VCaP (cell line): ENCODE measurements around the gene COX6B2.

Source experiments
- H3K27ac ChIP-seq: fragments of 450-650 bp; 2 replicates; pipeline ENCODE4 v1.5.1; 2017
- CTCF ChIP-seq: fragments of 450-650 bp; conservative IDR thresholded peaks from 2 replicates; pipeline ENCODE4 v1.5.1; 2017; ENCODE audit warnings: mild to moderate bottlenecking, moderate library complexity

The COX6B2 gene

GRCh38 chr19:55391191-55391670 lies 36.7 kb upstream of the COX6B2 start:
- H3K27ac ChIP-seq: no peak overlapping the region
- no peak for TF ChIP-seq CTCF

DNA sequence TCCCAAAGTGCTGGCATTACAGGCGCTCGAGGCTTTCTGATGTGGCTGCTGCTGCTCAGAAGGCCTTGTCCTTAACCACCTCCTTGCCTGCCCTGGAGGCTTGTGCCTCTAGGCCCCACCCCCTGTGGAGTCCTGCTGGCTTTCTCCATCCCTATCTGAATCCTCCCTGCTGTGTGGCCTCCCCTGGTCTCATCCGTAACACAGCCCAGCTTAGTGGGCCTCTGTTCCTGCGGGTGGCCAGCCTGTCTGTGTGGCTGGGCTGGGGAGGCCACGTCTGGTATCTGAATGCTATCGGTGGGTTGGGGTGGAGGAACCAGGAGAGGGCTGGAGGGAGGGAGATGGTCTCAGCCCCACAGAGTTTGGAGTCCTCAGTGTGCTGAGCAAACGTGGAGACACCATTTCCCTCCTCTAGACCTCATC lies 36.0 kb upstream of the COX6B2 start:
- peak overlapping the region; percentile 96; the same call in 1 of the 2 replicates for H3K27ac ChIP-seq
- TF ChIP-seq CTCF: no peak

DNA sequence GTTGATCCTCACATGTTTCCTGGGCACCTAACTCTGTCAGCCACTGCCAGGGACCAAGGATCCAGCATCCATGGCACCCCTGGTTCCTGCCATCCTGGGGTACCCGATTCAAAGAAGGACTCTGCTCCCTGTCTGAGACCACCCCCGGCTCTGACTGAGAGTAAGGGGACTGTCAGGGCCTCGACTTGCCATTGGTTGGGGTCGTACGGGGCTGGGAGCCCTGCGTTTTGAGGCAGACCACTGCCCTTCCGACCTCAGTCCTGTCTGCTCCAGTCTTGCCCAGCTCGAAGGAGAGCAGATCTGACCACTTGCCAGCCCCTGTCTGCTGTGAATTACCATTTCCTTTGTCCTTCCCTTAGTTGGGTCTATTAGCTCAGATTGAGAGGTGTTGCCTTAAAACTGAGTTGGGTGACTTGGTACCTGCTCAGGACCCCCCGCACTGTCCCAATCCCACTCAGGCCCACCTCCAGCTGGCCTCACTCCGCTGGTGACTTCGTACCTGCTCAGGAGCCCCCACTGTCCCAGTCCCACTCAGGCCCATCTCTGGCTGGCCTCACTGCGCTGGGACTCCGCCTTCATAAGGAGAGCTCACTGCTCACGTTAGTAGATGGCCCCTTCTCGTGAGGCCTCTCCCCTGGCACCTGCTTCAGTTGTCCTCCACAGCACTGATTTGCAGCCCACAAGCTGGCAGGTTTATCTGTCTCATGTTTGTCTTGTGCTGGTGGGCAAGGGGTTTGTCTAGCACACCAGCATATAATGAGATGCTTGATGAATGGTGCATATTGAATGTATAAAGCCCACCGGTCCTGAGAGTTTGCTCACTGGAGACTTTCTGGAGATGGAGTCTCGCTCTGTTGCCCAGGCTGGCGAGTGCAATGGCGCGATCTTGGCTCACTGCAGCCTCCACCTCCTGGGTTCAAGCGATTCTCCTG lies 35.1 kb upstream of the COX6B2 start:
- TF ChIP-seq CTCF: no peak
- peak overlapping the region; percentile 96 for H3K27ac ChIP-seq

DNA sequence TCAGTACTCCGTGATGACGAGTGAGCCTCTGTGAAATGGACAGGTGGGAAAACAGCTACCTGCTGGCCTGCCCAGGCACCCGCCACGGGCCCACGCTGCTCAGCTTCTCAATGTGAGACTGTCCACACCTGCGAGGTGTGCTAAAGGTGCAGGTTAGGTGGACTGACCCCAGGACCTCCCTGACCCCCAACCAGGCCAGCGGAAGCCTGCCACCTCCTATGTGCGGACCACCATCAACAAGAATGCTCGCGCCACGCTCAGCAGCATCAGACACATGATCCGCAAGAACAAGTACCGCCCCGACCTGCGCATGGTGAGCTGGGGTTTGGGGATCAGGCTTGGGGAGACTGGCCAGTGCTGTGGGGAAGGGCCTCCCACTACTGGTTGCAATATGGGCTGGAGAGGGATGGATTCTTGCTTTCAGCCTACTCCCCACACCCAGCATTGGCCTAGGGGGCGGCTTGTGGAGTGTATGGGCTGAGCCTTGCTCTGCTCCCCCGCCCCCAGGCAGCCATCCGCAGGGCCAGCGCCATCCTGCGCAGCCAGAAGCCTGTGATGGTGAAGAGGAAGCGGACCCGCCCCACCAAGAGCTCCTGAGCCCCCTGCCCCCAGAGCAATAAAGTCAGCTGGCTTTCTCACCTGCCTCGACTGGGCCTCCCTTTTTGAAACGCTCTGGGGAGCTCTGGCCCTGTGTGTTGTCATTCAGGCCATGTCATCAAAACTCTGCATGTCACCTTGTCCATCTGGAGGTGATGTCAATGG lies 33.4 kb upstream of the COX6B2 start:
- no peak for TF ChIP-seq CTCF
- peak overlapping the region; percentile 96; the same call in 1 of the 2 replicates for H3K27ac ChIP-seq

GRCh38 chr19:55386493-55386971 lies 32.0 kb upstream of the COX6B2 start:
- H3K27ac ChIP-seq: peak overlapping the region; percentile 96
- TF ChIP-seq CTCF: no peak

GRCh38 chr19:55385724-55386492 lies 31.4 kb upstream of the COX6B2 start, which contains the start of gene RPL28:
Gene RPL28 (plus strand): TSS chr19:55385932. CDS start chr19:55386358, 426 bp downstream.
- H3K27ac ChIP-seq: peak within 1 kb of the TSS; percentile 96
- TF ChIP-seq CTCF: no peak
